NOMO-1 treated with DMSO at 0.1 percent for 48 hours (cell line): ENCODE results near the gene BST2.
"Not testable (repeated sequence)": the region's sequence is repeated elsewhere in the genome, so short reads cannot be mapped to it uniquely, and the experiment has no call there.

Experiments used
- DNase-seq: peaks from one replicate; lab custom pipeline; 2025; ENCODE audit not compliant: unreplicated experiment; lab: John Stamatoyannopoulos, UW

BST2 gene

GRCh38 chr19:17390665-17391370, 14.6 kb downstream of the BST2 start:
- DNase-seq = peak; percentile 86

GRCh38 chr19:17389957-17390664, 15.3 kb downstream of the BST2 start:
- DNase-seq = no peak

- DNase-seq = no peak
These were observed 16.1 kb downstream of the BST2 start for GRCh38 chr19:17389288-17389687.

DNA sequence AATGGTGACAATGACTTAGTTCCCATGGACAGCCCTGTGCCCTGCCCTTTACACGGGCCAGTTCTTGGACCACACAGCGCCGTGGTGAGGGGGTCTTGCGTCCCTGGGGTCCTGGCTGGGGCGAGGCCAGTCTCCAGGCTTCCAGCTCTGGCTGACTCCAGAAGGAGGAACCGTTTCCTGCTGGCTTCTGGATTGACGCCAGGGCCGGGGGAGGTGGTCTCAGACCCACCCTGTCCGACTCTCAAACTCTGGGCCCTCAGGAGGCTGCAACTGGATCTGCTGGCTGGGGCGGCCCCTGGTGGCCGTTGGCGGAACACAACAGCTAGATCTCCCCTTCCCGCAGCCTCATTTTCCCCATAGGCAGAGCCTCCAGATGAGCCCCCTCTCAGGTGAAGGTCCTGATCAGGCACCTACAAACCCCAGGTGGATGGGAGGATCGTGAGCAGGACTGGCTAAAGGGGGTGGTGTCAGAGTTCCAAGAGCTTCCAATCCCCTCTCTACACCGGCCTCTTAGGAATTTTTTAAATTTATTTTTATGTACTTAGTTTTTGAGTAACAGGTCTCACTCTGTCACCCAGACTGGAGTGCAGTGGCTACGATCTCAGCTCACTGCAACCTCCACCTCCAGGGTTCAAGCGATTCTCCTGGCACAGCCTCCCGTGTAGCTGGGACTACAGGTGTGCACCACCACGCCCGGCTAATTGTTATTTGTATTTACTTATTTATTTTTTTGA, 19.4 kb downstream of the BST2 start:
- peak; percentile 38 for DNase-seq

- no peak for DNase-seq
These were observed 24.8 kb downstream of the BST2 start for GRCh38 chr19:17380426-17381138.

DNA sequence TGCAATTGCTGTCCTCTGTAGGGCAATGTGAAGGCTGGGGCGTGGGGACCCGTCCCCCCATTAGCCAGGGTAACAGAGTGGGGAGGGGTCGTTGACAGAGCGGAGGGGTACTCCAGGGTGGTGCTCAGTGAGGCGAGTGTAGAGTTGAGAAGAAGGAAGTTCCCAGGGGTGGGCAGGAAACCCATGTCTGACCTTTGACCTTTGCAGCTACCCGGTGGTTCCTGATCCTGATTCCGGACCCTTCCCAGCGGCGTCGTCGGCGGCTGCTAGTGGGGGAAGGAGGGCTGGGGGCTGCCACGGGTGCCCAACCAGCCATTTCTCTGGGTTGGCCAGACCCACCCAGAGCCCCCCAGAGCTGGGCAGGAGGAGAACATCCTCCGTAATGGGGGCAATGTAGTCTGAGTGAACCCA, 26.2 kb downstream of the BST2 start:
- DNase-seq = peak; percentile 8

DNA sequence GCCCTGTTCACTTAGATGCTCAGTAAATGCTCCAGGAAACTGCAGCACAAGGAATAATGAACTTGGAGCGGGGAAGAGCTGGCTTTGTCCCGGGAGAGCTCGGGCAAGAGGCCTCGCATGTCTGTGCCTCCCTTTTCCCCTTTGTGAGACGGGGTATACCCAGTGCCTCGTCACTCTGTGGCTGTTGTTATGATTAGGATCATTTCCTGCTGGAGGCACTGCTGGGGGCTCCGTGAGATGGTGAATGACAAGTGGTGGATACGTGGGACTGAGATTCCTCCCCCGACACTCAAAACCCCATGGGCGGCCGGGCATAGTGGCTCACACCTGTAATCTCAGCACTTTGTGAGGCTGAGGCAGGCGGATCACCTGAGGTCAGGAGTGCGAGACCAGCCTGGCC, 27.2 kb downstream of the BST2 start:
- DNase-seq = no peak

- DNase-seq = no peak
These were observed 28.4 kb downstream of the BST2 start, which contains the start of gene PLVAP for GRCh38 chr19:17376935-17377600. TSS of gene PLVAP (minus strand) at chr19:17377342. CDS start at chr19:17377288, 54 bp downstream.

DNA sequence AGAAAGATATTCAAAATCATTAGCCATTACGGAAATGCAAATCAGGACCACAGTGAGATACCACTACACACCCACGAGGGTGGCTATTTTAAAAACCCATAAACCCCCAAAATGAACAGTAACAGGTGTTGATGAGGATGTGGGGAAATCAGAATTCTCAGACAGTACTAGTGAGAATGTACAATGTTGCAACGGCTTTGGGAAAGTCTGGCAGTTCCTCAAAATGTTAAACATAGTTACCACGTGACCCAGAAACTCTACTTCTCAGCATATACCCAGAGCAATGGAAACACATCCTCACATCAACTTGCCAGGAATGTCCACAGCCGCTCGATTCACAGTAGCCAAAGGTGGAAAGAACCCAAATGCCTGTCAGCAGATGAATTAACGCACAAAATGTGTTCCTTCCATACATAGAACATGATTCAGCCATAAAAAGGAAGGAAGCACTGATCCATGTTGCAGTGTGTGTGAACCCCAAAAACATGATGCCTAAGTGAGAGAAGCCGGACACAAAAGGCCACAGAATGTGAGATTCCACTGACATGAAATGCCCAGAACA, 35.3 kb downstream of the BST2 start:
- peak; percentile 92 for DNase-seq

DNA sequence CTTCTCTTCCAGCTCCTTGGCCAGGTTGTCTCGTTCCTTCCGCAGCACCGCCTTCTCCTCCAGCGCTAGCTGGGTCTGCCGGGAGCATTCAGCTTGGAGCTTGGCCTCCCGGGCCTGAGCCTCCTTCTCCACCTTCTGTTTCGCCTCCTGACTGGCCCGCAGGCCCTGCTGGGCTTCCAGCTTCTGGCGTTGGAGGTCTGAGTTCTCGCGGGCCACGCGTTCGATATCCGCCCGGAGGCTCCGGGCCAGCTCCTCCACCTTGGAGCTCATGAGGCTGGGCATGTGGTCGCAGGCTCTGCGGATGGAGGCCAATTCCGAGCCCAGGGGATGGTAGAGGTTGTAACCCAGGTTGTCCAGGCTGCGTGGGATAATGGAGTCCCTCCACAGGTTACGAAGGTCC, 40.1 kb downstream of the BST2 start:
- no peak for DNase-seq

- DNase-seq = not testable (repeated sequence)
These were observed 41.4 kb downstream of the BST2 start for GRCh38 chr19:17363852-17364605.

DNA sequence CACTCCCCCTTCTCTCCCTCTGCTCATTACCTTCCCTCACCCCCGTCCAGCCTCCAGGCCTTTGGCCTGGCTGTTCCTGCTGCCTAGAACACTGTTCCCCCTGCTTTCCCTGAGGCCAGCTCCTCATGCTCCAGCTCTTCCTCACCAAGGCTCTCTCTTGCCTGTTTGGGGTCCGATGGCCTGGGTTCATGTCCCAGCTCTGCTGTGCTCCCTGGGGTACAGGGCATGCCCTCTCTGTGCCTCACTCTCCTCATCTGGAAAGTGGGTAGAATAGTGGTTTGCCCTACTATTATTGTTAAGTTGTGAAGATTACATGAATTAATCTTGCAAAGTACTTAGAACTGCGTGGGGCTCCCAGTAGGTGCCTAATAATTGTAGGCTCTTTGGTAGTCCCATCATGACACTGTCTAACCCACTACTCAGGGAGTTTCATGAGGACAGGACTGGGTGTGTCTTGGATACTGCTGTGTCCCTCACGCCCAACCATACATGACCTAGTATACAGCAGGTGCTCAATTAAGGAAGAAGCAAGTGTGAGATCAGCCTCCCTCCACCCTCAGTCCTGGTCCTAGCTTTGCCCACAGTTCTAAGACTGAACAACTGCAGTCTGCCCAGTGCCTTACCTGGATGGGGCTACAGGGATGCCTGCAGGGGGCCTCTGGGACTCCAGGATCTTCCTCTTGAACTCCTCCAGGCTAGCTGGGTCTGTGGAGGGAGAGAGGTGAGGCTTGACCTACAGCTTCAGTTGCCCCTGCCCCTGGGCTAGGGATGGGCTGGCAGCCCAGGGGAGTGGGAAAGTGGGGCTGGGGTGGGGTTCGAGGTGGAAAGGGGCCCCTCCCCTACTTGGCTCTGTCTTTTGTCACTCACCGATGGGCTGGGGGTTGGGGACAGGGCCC, 45.3 kb downstream of the BST2 start:
- no peak for DNase-seq

DNA sequence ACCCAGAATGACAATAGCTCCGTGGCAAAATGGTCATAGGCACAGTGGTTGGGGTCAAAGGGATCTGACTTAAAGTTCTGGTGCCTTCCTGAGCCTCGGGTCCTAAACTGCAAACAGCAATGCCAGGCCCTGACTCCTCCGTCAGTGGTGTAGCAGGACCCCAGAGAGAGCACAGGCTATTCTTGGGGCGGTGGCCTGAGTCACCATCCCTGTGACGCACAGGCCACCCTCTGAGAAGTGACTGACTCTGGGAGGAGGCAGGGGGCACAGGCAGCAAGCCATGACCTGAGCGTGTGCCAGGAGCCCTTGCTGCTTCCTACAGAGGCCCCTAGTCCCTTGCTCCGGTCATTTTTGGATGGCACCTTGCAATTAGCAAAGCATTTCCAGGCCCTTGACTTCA, 47.0 kb downstream of the BST2 start:
- DNase-seq = no peak

- no peak for DNase-seq
These were observed 47.7 kb downstream of the BST2 start for GRCh38 chr19:17357724-17358123.

DNA sequence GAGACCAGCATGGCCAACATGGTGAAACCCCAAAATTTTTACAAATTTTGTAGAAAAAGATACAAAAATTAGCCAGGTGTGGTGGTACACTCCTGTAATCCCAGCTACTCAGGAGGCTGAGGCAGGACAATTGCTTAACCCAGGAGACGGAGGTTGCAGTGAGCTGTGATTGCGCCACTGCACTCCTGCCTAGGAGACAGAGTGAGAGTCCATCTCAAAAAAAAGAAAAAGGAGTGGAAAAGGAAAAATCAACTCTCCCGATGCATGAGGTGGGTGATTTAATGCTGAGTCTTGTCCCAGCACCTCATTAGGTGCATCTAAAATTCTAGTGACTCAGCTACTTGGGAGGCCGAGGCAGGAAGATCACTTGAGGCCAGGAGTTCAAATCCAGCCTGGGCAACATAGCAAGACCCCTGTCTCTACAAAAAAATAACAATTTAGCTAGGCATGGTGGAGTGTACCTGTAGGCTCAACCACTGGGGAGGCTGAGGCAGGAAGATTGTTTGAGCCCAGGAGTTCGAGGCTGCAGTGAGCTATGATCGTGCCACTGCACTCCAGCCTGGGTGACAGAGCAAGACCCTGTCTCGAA, 48.3 kb downstream of the BST2 start:
- no peak for DNase-seq

DNA sequence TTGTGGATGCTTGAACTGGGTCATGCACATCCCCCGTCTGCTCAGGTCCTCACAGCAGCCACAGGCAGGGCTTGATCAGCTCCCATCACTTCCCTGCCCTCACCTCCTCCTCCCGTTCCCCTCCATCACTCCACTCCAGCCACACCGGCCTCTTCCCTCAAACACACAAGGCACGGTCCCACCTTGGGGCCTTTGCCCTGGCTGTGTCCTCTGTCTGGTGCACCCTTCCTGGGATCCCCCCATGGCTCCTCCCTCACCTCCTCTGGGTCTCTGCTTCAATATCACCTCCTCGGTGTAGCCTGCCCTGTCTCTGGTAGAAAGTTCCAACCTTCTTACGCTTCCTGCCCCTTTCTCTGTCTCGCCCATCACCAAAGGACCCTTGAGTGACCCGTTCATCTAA, 52.0 kb downstream of the BST2 start:
- DNase-seq = no peak
